AG04450 (cell line): ENCODE results near the gene CDCA5. TPM values are rescaled to one million over a fixed set of nuclear protein-coding genes. Genes with fewer than 3 reads are reported as not detected.

Experiments
- CTCF ChIA-PET: fragments of 300-600, 350-600 bp; formaldehyde crosslinking; extraction: SDS; loops from one replicate; lab custom pipeline; 2022; ENCODE audit warnings: antibody characterized with exemption, inconsistent platforms; lab: Charles Lee
- POLR2A ChIA-PET: fragments of 350-600 bp; formaldehyde crosslinking; extraction: SDS; loops from one replicate; lab custom pipeline; 2021; ENCODE audit warnings: antibody characterized with exemption, inconsistent platforms; lab: Yijun Ruan, JAX
- DNase-seq: peaks from one replicate; pipeline ENCODE4 v3.0.0-alpha.2; 2011; ENCODE audit warnings: low read depth, low spot score
- H3K27ac ChIP-seq: one replicate; pipeline ENCODE4 v1.5.1; 2012; ENCODE audit warnings: low read depth, low read length, control low read depth
- H3K27me3 ChIP-seq: one replicate; pipeline ENCODE4 v1.6.0; 2012; ENCODE audit warnings: low read length; ENCODE audit not compliant: control insufficient read depth, insufficient read depth
- H3K4me3 ChIP-seq: 2 replicates; pipeline ENCODE4 v1.5.1; 2011; ENCODE audit warnings: mild to moderate bottlenecking, low read depth, low read length, control low read depth
- H3K9me3 ChIP-seq: 2 replicates; pipeline ENCODE4 v1.5.1; 2012; ENCODE audit warnings: low read length; ENCODE audit not compliant: control insufficient read depth, insufficient read depth
- polyA plus RNA-seq: library from polyadenylated mRNA; depleted of rRNA; stranded (reverse); fragments of >200 nt; gene quantifications from 2 replicates; pipeline ENCODE4 v1.2.3, GENCODE V29; 2011
- TF ChIP-seq, protein P1 (sequence below): IDR thresholded peaks from 2 replicates; pipeline ENCODE4 v1.5.1; 2011; ENCODE audit warnings: low read depth, low read length, control low read depth, inconsistent platforms

Gene CDCA5
- polyA plus RNA-seq, 1 experiment = 5.2 TPM

DNA sequence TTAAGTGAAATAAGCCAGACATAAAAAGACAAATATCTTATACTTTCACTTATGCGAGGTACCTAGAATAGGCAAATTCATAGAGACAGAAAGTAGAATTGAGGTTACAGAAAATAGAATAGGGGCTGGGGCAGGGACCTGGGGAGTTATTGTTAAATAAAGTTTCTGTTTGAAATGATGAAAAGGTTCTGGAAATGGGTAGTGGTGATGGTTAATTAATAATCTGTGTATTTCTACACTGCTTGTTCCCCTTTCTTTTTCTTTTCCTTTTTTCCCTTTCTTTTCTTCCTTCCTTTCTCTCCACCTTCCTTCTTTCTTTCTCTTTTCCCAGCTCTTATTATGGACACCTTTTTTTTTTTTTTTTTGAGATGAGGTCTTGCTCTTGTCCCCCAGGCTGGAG is 28.3 kb downstream of the CDCA5 start:
- Histone ChIP-seq H3K4me3 (no peak overlapping the region), H3K27ac (no peak overlapping the region), H3K9me3 (no peaks in the 10 kb centered on the region), H3K27me3 (peaks cover 10% of the 10 kb centered on the region)
- TF ChIP-seq, protein P1, sequence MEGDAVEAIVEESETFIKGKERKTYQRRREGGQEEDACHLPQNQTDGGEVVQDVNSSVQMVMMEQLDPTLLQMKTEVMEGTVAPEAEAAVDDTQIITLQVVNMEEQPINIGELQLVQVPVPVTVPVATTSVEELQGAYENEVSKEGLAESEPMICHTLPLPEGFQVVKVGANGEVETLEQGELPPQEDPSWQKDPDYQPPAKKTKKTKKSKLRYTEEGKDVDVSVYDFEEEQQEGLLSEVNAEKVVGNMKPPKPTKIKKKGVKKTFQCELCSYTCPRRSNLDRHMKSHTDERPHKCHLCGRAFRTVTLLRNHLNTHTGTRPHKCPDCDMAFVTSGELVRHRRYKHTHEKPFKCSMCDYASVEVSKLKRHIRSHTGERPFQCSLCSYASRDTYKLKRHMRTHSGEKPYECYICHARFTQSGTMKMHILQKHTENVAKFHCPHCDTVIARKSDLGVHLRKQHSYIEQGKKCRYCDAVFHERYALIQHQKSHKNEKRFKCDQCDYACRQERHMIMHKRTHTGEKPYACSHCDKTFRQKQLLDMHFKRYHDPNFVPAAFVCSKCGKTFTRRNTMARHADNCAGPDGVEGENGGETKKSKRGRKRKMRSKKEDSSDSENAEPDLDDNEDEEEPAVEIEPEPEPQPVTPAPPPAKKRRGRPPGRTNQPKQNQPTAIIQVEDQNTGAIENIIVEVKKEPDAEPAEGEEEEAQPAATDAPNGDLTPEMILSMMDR = no peak
- no peak for DNase-seq
- POLR2A ChIA-PET = no interaction called here
- CTCF ChIA-PET = no interaction called here

DNA sequence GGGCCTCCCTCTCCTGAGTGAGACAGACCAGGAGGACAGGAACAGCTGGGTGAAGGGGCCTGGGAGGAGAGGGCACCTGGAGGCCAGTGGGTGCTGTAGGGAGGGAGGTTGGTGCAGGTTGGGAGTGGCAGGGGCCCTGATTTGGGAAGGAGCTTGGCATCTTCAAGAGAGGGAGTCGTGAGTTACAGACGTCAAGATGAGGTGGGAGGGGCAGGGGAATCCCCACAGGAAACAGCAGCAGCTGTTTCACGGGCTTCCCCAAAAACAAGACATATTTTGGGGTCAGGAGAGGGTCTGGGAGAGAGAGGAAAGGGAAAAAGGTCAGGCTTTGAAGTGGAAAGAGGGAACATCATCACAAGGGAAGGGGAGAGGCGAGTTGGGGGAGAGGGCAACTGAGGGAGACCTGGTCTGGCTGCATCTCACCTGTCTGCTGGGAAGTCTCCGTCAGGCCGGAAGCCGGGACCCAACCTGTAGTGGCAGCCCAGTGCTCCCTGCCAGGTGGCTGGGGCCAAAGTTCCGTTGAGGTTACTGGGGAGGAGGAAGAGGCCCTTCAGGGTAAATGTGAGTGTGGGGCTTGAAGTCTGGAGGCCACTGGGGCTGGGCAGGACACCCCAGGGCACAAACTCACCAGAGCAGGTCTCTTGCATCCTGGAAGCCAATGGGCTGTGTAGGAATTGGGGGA is 29.9 kb downstream of the CDCA5 start:
- Histone ChIP-seq H3K27me3 (peaks cover 8% of the 10 kb centered on the region), H3K9me3 (no peaks in the 10 kb centered on the region), H3K4me3 (no peak overlapping the region), H3K27ac (no peak overlapping the region)
- ChIA-PET CTCF (no interaction called here), POLR2A (no interaction called here)
- TF ChIP-seq, protein P1 = no peak
- DNase-seq = no peak

DNA sequence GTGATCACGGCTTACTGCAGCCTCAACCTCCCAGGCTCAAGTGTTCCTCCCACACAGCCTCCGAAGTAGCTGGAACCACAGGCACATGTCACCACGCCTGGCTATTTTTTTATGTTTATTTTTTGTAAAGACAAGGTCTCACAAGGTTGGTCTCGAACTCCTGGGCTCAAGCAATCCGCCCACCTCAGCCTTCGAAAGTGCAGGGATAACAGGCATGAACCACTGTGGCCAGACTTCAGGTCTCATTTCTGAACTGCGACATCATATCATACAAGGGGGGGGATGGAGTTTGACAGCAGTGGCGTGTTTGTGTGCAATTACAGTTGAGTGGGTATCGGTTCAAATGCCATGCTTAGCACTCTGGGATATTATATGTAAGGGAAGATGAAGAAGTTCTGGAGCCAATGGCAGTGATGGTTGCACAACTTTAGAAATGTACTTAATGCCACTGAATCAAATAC is 32.4 kb downstream of the CDCA5 start:
- Histone ChIP-seq H3K4me3 (no peak overlapping the region), H3K27ac (no peak overlapping the region), H3K9me3 (no peaks in the 10 kb centered on the region; the same call in 1 of the 2 replicates), H3K27me3 (peaks cover 8% of the 10 kb centered on the region)
- TF ChIP-seq, protein P1 = no peak
- CTCF ChIA-PET = interaction anchor here (0.7 kb wide), 1 partner anchor 43 kb away, joined by 13 read pairs; no protein-coding TSS in a partner anchor
- no peak for DNase-seq
- POLR2A ChIA-PET = no interaction called here

DNA sequence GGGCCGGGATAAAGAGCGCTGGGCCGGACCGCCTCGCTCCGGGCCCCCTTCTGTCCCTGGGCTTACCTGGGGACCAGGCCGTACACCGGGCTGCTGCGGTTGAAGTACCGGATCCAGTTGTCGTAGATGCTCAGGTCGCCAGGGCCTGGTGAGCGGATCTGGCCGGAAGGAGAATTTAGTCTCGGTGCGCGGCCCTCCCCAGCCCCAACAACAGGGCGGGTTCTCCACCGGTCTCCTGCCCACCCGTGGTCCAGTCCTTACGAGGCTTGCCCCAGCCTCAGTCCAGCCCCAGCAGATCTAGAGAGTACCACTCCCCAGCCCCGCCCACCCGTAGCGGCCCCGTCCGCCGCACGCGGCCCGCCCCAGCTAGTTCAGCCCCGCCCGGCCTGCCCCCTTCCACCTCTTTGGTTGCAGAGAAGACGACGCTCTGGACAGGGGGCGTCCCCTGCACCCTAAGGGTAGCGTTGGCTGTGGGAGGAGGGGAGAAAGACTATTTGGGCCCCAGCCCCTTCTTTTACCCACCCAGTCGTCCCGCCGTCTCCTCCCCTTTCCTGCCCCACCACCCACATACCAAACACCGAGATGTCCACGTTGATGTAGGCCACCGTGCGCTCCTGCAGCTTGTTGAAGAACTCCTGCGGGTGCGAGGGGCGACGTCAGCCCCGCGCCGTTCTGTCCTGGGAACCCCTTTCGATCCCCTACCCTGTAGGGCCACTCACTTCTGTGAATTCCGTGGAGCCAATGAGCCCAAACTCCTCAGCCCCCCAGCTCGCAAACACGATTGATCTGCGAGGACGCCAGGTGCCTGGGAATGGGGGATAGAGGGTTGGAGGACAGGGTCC is 36.0 kb downstream of the CDCA5 start:
- H3K4me3 ChIP-seq = peak overlapping the region; percentile 47
- POLR2A ChIA-PET = no interaction called here
- DNase-seq = no peak
- no peaks in the 10 kb centered on the region; the same call in 1 of the 2 replicates for H3K9me3 ChIP-seq
- TF ChIP-seq, protein P1 = no peak
- peaks cover 3% of the 10 kb centered on the region for H3K27me3 ChIP-seq
- CTCF ChIA-PET = no interaction called here
- no peak overlapping the region for H3K27ac ChIP-seq

DNA sequence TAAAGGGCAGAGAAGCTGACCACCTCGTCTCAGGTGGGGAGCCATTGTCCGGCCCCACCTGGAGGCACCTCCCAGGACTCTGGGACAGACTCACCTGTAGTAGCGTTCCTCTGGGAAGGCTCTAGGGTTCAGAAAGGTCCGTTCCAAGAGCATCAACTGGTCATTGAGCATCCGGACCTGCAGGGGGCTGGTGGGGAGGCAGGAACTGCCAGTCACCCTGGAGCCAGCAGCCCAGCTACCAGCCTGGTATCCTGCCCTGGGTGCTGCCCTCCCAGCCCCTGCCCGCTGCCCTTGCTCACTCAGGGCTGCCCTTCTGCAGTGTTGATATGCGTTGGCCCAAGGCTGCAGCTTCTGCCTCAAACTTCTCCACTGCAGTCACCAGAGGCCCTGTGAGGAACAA is 38.1 kb downstream of the CDCA5 start:
- ChIA-PET CTCF (no interaction called here), POLR2A (no interaction called here)
- DNase-seq = no peak
- Histone ChIP-seq H3K9me3 (no peaks in the 10 kb centered on the region; the same call in 1 of the 2 replicates), H3K4me3 (no peak overlapping the region), H3K27me3 (no peaks in the 10 kb centered on the region), H3K27ac (no peak overlapping the region)
- TF ChIP-seq, protein P1 = no peak
